ENCODE results near the gene ORMDL2.

DNA sequence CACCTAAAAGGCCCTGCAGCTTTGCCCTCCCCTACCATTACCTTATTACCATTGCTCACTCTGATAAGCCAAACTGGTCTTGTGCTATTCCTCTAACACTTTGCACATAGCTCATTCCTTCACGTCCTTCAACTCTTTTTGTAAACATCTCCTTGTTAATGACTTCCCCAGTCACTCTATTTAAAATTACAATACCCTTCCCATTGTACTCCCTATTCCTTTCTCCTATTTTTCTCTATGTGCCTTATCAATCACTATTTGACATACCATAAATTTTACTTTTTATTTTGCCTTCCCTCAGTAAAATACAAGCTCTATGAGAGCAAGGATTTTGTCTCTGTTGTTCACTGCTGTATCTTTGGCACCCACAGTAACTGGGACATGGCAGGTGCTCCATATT lies 5.8 kb upstream of the ORMDL2 start:
- TF ChIP-seq EZH2 (IDR thresholded peaks at IDR 0.05; ENCODE audit: low read depth, unreplicated experiment) (no peak), ETS1 (IDR thresholded peaks at IDR 0.05) (no peak), CREB1 (CRISPR knock-in tag; IDR thresholded peaks at IDR 0.05; ENCODE audit: low read depth) (no peak)
- TF ChIP-seq, protein P1, sequence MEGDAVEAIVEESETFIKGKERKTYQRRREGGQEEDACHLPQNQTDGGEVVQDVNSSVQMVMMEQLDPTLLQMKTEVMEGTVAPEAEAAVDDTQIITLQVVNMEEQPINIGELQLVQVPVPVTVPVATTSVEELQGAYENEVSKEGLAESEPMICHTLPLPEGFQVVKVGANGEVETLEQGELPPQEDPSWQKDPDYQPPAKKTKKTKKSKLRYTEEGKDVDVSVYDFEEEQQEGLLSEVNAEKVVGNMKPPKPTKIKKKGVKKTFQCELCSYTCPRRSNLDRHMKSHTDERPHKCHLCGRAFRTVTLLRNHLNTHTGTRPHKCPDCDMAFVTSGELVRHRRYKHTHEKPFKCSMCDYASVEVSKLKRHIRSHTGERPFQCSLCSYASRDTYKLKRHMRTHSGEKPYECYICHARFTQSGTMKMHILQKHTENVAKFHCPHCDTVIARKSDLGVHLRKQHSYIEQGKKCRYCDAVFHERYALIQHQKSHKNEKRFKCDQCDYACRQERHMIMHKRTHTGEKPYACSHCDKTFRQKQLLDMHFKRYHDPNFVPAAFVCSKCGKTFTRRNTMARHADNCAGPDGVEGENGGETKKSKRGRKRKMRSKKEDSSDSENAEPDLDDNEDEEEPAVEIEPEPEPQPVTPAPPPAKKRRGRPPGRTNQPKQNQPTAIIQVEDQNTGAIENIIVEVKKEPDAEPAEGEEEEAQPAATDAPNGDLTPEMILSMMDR (conservative IDR thresholded peaks at IDR 0.05; ENCODE audit: low read depth in 2 of 2) = no peak
